ENCODE results near the gene SLF1.

Gene SLF1

GRCh38 chr5:94725142-94725541 is 106.7 kb downstream of the SLF1 start:
- no peak for DNase-seq

DNA sequence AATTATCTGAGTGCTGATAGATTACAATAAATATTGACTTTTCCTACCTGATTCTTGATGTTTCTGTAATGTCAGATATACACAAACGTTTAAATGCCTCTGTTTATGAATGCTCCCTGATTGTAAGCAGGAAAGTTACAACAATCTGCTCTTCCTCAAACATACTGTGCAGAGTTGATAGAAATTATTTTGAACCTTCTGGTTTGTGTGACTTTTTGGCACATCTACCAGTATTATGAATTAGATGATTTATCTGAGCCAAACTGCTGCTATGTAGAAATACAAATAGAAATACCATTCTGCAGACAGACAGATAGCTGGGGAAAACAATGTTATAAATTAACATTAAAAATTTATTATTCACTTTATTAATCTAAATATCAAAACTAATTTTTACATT is 113.0 kb downstream of the SLF1 start:
- DNase-seq: no peak

- DNase-seq: no peak
Observed at GRCh38 chr5:94736498-94736897, 118.0 kb downstream of the SLF1 start.

DNA sequence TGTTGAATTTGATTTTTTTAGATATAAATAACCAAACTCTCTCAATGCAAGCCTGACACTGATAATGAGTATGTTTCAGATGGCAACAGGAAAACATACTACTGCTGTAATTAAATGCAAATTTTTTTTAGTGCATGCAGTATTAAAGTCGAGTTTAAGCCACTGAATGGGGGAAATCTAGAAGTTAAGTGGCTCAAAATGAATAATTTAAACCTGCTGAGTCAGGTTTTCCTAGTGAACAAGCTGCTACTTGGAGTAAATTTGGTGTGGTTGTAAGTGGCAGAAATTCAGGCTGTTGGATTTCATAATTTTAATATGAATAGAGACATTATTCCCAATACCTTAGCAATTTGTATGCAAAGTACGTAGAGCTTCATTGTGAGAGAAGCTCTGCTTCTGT is 121.8 kb downstream of the SLF1 start:
- DNase-seq: no peak

DNA sequence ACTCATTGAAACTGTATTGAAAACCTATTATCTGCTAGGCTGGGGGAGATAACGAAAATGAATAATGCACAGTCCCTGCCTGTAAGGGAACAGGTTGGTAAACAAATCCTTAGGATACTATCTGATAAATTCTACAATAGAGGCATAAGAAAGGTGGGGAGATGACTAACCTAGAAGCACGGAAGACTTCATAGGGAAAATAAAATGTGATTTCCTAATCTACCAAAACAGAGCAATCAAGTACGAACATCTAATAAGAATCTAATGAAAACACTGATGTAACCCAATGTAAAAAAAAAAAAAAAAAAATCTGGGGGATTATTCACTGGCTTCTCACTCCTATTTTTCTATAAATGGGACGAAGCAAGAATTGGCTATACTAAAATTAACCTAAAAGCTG is 124.4 kb downstream of the SLF1 start:
- no peak for DNase-seq

- no peak for DNase-seq
Observed at GRCh38 chr5:94744906-94745305, 126.4 kb downstream of the SLF1 start.

DNA sequence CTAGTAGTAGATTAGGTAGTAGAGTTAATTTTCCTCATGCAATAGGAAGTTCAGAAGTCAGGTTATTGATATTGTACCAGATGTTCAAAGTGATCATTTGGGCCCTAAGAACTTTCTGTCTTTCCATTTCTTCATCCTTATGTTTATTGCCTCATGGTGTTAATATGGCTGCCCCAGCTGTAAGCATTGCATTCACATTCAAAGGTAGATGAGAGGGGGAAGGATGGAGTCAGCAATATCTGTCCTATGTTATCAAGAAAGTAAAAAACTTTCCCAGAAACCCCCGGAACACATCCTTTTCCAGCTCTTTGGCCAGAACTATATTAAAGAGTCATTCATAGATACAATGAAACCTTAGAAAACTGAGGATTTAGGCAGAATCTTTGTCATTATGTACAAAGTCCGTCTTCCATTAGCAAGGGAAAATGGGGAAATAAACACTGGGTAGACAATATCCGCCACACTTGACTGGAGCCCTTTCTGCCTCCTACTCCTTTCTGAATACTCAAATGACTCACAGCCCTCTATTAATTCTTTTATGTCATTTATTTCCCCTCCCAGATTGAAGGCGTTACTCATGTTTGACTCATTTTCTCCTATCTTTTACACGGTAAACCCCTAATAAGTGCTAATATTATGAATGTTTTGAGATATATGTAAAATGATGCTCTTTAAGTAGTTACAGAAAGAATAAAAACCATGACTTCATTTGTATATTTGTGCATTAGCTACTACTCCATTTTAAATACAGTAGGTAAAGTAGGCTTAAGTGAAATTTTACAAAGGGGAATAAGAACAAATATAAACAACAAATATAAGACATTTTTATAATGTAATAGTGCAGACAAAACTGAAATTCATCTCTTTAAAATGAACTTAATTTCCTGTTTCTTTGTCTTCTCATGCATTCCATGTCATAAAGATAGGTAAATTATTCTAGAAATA is 127.6 kb downstream of the SLF1 start:
- DNase-seq: no peak

DNA sequence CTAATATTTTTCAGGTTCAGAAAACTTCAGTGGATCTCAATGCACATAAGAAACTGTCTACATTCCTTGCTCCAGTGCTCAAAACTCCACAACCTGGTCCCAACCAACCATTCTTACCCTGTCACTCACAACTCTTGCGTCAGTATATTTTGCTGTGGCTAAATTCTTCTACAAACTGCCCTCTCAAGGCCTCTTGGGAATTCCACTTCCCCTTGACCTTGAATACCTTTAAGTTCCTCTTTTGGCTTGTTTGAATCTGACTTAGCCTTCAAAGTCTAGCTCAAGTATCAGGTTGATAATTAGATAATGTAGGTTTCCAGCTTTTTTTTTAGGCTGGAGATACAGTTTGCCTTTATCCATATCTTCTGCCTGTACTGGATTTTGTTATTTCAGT is 128.3 kb downstream of the SLF1 start:
- DNase-seq: no peak

Data from left hindlimb (tissue), 1 donor.